HEK293T (cell line): ENCODE measurements around the gene NT5C2.

Source experiments
- BHLHE40 ChIP-seq: fragments of 450-650 bp; IDR thresholded peaks from 2 replicates; pipeline ENCODE4 v1.6.1; 2016; ENCODE audit warnings: mild to moderate bottlenecking, moderate library complexity, borderline replicate concordance
- CTBP1 ChIP-seq: fragments of 450-650 bp; IDR thresholded peaks from 2 replicates; pipeline ENCODE4 v1.6.1; 2016; ENCODE audit warnings: borderline replicate concordance

- TF ChIP-seq CTBP1 (no peak), BHLHE40 (no peak)
These were observed 113.1 kb downstream of the NT5C2 start for GRCh38 chr10:103079946-103080345.
